Upper lobe of left lung (tissue), 6 donors: ENCODE data around the gene CELSR1. TPM values are rescaled to one million over a fixed set of nuclear protein-coding genes. Genes with fewer than 3 reads are reported as not detected.
A peak's percentile ranks its signal among the peaks of the same experiment; 100 is the strongest.

ENCODE experiments used
- ATAC-seq, 2 donors: fragments of 200-7000 bp; cut with Tn5 transposase; one replicate each; pipeline ENCODE4 v1.9.1; 2022; ENCODE audit warnings: mild to moderate bottlenecking in 2 of 2, moderate library complexity in 2 of 2; ENCODE audit not compliant: low FRiP score in 2 of 2
- DNase-seq, 2 donors: peaks; one replicate each; pipeline ENCODE4 v3.0.0-alpha.2; 2019 to 2020
- H3K27ac ChIP-seq, 4 donors: fragments of 200-600 bp; sonication (generic); one replicate each; pipeline ENCODE4 v1.5.1; 2016 to 2019
- H3K27me3 ChIP-seq, 4 donors: fragments of 200-600 bp; sonication (generic); one replicate each; pipeline ENCODE4 v1.5.1; 2017 to 2019
- H3K36me3 ChIP-seq, 4 donors: fragments of 200-600 bp; sonication (generic); one replicate each; pipeline ENCODE4 v1.5.1; 2016 to 2019
- H3K4me1 ChIP-seq, 4 donors: fragments of 200-600 bp; sonication (generic); one replicate each; pipeline ENCODE4 v1.5.1; 2018 to 2019
- H3K4me3 ChIP-seq, 4 donors: fragments of 200-600 bp; sonication (generic); one replicate each; pipeline ENCODE4 v1.5.1; 2017 to 2019; ENCODE audit warnings: mild to moderate bottlenecking in 2 of 4, moderate library complexity in 1 of 4
- H3K9me3 ChIP-seq, 4 donors: fragments of 200-600 bp; sonication (generic); one replicate each; pipeline ENCODE4 v1.5.1; 2018 to 2019
- CTCF ChIP-seq, 6 experiments: fragments of 450-650 bp in 4 of 6; fragments of 200-600 bp in 2 of 6; sonication (generic) in 2 of 6; IDR thresholded peaks; one replicate each; pipeline ENCODE4 v1.5.1; 2016 to 2019; ENCODE audit warnings: antibody characterized with exemption in 6 of 6
- EP300 ChIP-seq, 4 donors: sonication (generic); formaldehyde crosslinking; IDR thresholded peaks; one replicate each; pipeline ENCODE4 v1.5.1; 2017; ENCODE audit warnings: antibody characterized with exemption in 4 of 4, control low read depth in 2 of 4
- POLR2A ChIP-seq, 4 donors: fragments of 450-650 bp; IDR thresholded peaks; one replicate each; pipeline ENCODE4 v1.5.1; 2016 to 2017; ENCODE audit warnings: antibody characterized with exemption in 4 of 4, mild to moderate bottlenecking in 2 of 4
- POLR2AphosphoS5 ChIP-seq, 2 donors: sonication (generic); formaldehyde crosslinking; IDR thresholded peaks; one replicate each; pipeline ENCODE4 v1.5.1; 2017; ENCODE audit warnings: antibody characterized with exemption in 2 of 2
- WGBS, 2 donors: methylation state at CpG; one replicate each; pipeline ENCODE4 v1.1.5; 2017 to 2018; 5-methylcytosine and 5-hydroxymethylcytosine counted together
- total RNA-seq, 6 donors: library from RNA; depleted of rRNA in 4 of 6; stranded (reverse); fragments of >200 nt in 4 of 6; gene quantifications; one replicate each; pipeline versions ENCODE4 v1.1.0 to v1.2.1, GENCODE V29; 2016 to 2021
- donor health status: DM: no; HTN: no; CAD: no; lungs with moderate emphysema.
- donor health status: DM: no; HTN: yes; CAD: no; lungs with severe emphysema.

CELSR1 gene
- total RNA-seq, 6 donors from 2014 or later, result 45.1 to 145 (median 80.1) TPM

DNA sequence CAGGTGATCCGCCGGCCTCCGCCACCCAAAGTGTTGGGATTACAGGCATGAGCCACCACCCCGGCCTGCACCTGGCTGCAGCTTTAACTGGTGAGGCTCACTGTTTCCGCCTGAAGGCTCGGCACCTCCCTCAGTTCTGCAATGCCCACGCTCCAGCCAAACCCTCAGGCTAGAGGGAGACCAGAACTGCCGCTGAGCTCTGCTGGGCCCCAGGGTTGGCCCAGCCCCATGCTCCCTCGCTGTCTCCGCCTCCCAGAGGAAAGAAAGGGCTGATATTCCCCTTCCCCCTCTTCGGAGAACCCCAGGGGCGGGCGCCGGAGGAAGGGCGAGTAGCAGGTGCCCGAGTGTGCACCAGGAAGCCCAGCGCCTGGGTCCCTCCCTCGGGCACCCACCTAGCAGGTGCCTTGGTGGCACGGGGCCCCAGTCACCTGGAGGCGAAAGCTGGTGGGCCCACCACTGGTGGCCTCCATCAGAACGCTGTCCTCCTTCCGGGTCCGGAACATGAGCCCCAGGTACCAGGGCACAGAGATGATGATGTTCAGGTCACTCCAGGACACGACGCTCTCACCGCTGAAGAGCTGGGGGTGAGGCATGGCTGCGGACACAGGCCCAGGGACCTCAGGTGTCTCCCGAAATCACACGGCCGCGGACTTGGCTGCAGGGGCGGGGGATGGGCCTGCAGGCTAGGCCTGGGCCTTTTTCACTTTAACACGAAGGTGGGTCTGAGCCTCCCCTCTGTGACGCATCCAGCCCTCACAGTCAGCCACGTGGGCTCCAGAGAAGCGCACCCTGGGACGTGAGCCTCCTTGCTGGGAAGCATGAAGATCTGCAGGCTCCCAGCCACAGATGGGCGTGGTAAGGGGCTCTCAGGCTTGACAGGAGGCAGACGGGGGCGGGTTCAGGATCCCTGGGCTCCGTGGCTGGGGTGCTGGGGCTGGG lies 128.6 kb downstream of the CELSR1 start:
- Histone ChIP-seq H3K36me3 (peaks cover 0 to 4% (median 0%) of the 10 kb centered on the region in 4 donors), H3K9me3 (no peaks in the 10 kb centered on the region), H3K4me1 (no peaks in the 10 kb centered on the region), H3K4me3 (no peak overlapping the region), H3K27ac (no peak overlapping the region), H3K27me3 (no peaks in the 10 kb centered on the region)
- no peak for ATAC-seq
- no peak for TF ChIP-seq EP300 (IDR thresholded peaks at IDR 0.05)
- TF ChIP-seq POLR2A (IDR thresholded peaks at IDR 0.05), result no peak
- no peak for TF ChIP-seq CTCF (IDR thresholded peaks at IDR 0.05)
- TF ChIP-seq POLR2AphosphoS5 (IDR thresholded peaks at IDR 0.05), result no peak
- DNase-seq, result peak in 1 of 2 donors; percentile 67
- 85 to 93% methylated on average over 4 to 34 of the region's 41 CpGs for WGBS, 2 donors

DNA sequence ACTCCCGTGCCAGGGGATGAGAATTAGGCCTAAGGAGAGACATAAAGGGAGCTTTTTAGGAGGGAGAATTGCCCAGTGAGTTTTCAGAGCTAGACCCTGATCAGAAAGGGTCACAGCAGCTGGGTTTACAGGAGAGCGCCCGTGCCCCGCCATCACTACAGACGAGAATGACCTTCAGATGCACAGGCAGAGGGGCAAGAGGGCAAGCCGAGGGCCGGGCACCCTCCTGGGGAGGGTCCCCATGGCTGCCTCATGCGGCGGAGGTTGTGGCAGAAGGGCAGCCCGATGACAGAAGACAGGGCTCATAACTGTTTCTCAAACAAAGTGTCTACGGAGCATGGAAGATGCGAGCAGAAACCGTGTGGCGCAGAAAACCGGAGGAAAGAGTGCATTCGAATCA lies 129.7 kb downstream of the CELSR1 start:
- ATAC-seq, result no peak
- Histone ChIP-seq H3K4me3 (no peak overlapping the region), H3K36me3 (peaks cover 0 to 4% (median 0%) of the 10 kb centered on the region in 4 donors), H3K9me3 (no peaks in the 10 kb centered on the region), H3K27ac (no peak overlapping the region), H3K4me1 (no peaks in the 10 kb centered on the region), H3K27me3 (no peaks in the 10 kb centered on the region)
- peak in 1 of 2 donors; percentile 56 for DNase-seq
- 92 to 93% methylated on average over 11 to 16 of the region's 16 CpGs for WGBS, 2 donors
- TF ChIP-seq CTCF (IDR thresholded peaks at IDR 0.05) (no peak), EP300 (IDR thresholded peaks at IDR 0.05) (no peak), POLR2AphosphoS5 (IDR thresholded peaks at IDR 0.05) (no peak), POLR2A (IDR thresholded peaks at IDR 0.05) (no peak)

GRCh38 chr22:46406791-46407190 lies 130.6 kb downstream of the CELSR1 start:
- no peak overlapping the region for H3K4me3 ChIP-seq
- ATAC-seq (no peak), DNase-seq (peak in 1 of 2 donors; percentile 49)
- no peaks in the 10 kb centered on the region for H3K27me3 ChIP-seq
- TF ChIP-seq CTCF (IDR thresholded peaks at IDR 0.05) (no peak), EP300 (IDR thresholded peaks at IDR 0.05) (no peak), POLR2AphosphoS5 (IDR thresholded peaks at IDR 0.05) (no peak), POLR2A (IDR thresholded peaks at IDR 0.05) (no peak)
- WGBS, 2 donors, result 87 to 88% methylated on average over 15 of the region's 15 CpGs
- no peaks in the 10 kb centered on the region for H3K4me1 ChIP-seq
- H3K27ac ChIP-seq, result no peak overlapping the region
- peaks cover 0 to 4% (median 0%) of the 10 kb centered on the region in 4 donors for H3K36me3 ChIP-seq
- H3K9me3 ChIP-seq, result no peaks in the 10 kb centered on the region

DNA sequence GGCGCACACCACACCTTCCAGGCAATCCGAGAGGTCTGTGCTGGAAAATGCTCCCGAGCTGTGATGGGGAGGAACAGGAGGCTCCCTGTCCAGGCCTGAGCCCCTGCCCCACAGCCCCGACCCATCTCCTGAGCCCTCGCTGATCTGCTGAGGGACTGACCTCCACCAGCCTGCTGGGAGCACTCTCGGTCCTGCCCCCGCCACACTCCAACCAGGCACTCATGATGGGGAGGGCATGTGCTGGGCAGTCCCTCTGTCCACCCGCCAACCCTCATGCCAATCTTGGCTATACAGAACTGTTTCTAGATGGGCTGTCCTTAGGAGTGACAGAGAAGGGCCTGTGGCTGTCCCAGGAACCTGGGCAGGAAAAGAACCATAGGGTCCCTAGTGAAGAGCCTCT lies 131.1 kb downstream of the CELSR1 start:
- no peaks in the 10 kb centered on the region for H3K27me3 ChIP-seq
- H3K4me3 ChIP-seq, result no peak overlapping the region
- H3K36me3 ChIP-seq, result peaks cover 0 to 4% (median 0%) of the 10 kb centered on the region in 4 donors
- no peaks in the 10 kb centered on the region for H3K4me1 ChIP-seq
- no peak for DNase-seq
- no peaks in the 10 kb centered on the region for H3K9me3 ChIP-seq
- H3K27ac ChIP-seq, result no peak overlapping the region
- WGBS, 2 donors, result 90% methylated on average over 6 to 8 of the region's 8 CpGs
- ATAC-seq, result peak in 1 of 2 donors; percentile 32
- TF ChIP-seq CTCF (IDR thresholded peaks at IDR 0.05) (no peak), EP300 (IDR thresholded peaks at IDR 0.05) (no peak), POLR2AphosphoS5 (IDR thresholded peaks at IDR 0.05) (no peak), POLR2A (IDR thresholded peaks at IDR 0.05) (no peak)
